ENCODE results near the gene AP3S2.

The AP3S2 gene

GRCh38 chr15:89829616-89830440, 64.0 kb downstream of the AP3S2 start:
- DNase-seq (ENCODE audit: extremely low read depth, insufficient read length), result no peak
- Histone ChIP-seq H3K36me3 (ENCODE audit: control insufficient read depth, insufficient read depth, low read length) (peaks cover 10% of the 10 kb centered on the region), H3K27me3 (replicated peaks; ENCODE audit: control insufficient read depth, insufficient read depth, low read length) (no peaks in the 10 kb centered on the region), H3K4me3 (replicated peaks; ENCODE audit: low read depth, low read length) (no peak overlapping the region)
- TF ChIP-seq CTCF (IDR thresholded peaks at IDR 0.05; ENCODE audit: insufficient read depth, low read length, poor library complexity, severe bottlenecking), result no peak

GRCh38 chr15:89829161-89829560, 64.6 kb downstream of the AP3S2 start:
- H3K27me3 ChIP-seq (replicated peaks; ENCODE audit: control insufficient read depth, insufficient read depth, low read length), result no peaks in the 10 kb centered on the region
- no peak for DNase-seq (ENCODE audit: extremely low read depth, insufficient read length)
- peaks cover 9% of the 10 kb centered on the region for H3K36me3 ChIP-seq (ENCODE audit: control insufficient read depth, insufficient read depth, low read length)
- TF ChIP-seq CTCF (IDR thresholded peaks at IDR 0.05; ENCODE audit: insufficient read depth, low read length, poor library complexity, severe bottlenecking), result no peak
- H3K4me3 ChIP-seq (replicated peaks; ENCODE audit: low read depth, low read length), result no peak overlapping the region

GRCh38 chr15:89828281-89829145, 65.3 kb downstream of the AP3S2 start:
- TF ChIP-seq CTCF (IDR thresholded peaks at IDR 0.05; ENCODE audit: insufficient read depth, low read length, poor library complexity, severe bottlenecking), result no peak
- no peak for DNase-seq (ENCODE audit: extremely low read depth, insufficient read length)
- Histone ChIP-seq H3K27me3 (replicated peaks; ENCODE audit: control insufficient read depth, insufficient read depth, low read length) (no peaks in the 10 kb centered on the region), H3K36me3 (ENCODE audit: control insufficient read depth, insufficient read depth, low read length) (peaks cover 2% of the 10 kb centered on the region), H3K4me3 (replicated peaks; ENCODE audit: low read depth, low read length) (no peak overlapping the region)

GRCh38 chr15:89827829-89828228, 66.0 kb downstream of the AP3S2 start:
- TF ChIP-seq CTCF (IDR thresholded peaks at IDR 0.05; ENCODE audit: insufficient read depth, low read length, poor library complexity, severe bottlenecking), result no peak
- no peaks in the 10 kb centered on the region; the same call in 1 of the 2 replicates for H3K36me3 ChIP-seq (ENCODE audit: control insufficient read depth, insufficient read depth, low read length)
- no peak for DNase-seq (ENCODE audit: extremely low read depth, insufficient read length)
- no peak overlapping the region for H3K4me3 ChIP-seq (replicated peaks; ENCODE audit: low read depth, low read length)
- no peaks in the 10 kb centered on the region for H3K27me3 ChIP-seq (replicated peaks; ENCODE audit: control insufficient read depth, insufficient read depth, low read length)

- Histone ChIP-seq H3K27me3 (replicated peaks; ENCODE audit: control insufficient read depth, insufficient read depth, low read length) (no peaks in the 10 kb centered on the region), H3K36me3 (ENCODE audit: control insufficient read depth, insufficient read depth, low read length) (no peaks in the 10 kb centered on the region), H3K4me3 (replicated peaks; ENCODE audit: low read depth, low read length) (no peak overlapping the region)
- DNase-seq (ENCODE audit: extremely low read depth, insufficient read length), result no peak
- no peak for TF ChIP-seq CTCF (IDR thresholded peaks at IDR 0.05; ENCODE audit: insufficient read depth, low read length, poor library complexity, severe bottlenecking)
These were observed 66.8 kb downstream of the AP3S2 start for GRCh38 chr15:89826671-89827655.

Data from GM06990 (cell line).